Epithelial cell of prostate (primary cell): Measurements from ENCODE around the gene NUP133.

ENCODE experiments used
- DNase-seq: peaks from one replicate; pipeline ENCODE4 v3.0.0-alpha.2; 2011; ENCODE audit warnings: low read depth, low spot score
- H3K27ac ChIP-seq: fragments of 450-650 bp; 2 replicates; pipeline ENCODE4 v1.5.1; 2017; ENCODE audit warnings: mild to moderate bottlenecking

The NUP133 gene

GRCh38 chr1:229456016-229456415, 52.1 kb downstream of the NUP133 start:
- no peak for DNase-seq
- no peak overlapping the region for H3K27ac ChIP-seq

- H3K27ac ChIP-seq, result no peak overlapping the region
- DNase-seq, result no peak
Measured at GRCh38 chr1:229454056-229454455, 54.1 kb downstream of the NUP133 start.

- H3K27ac ChIP-seq, result no peak overlapping the region
- no peak for DNase-seq
Measured at GRCh38 chr1:229452956-229453801, 55.0 kb downstream of the NUP133 start.

GRCh38 chr1:229448845-229449244, 59.3 kb downstream of the NUP133 start:
- no peak overlapping the region for H3K27ac ChIP-seq

GRCh38 chr1:229448354-229448753, 59.8 kb downstream of the NUP133 start:
- no peak overlapping the region for H3K27ac ChIP-seq
- no peak for DNase-seq

More at GRCh38 chr1:229448845-229449244, 59.3 kb downstream of the NUP133 start:
- DNase-seq, result no peak

- H3K27ac ChIP-seq, result no peak overlapping the region
- DNase-seq, result no peak
Measured at GRCh38 chr1:229447809-229448252, 60.3 kb downstream of the NUP133 start.

- no peak for DNase-seq
- H3K27ac ChIP-seq, result no peak overlapping the region
Measured at GRCh38 chr1:229445828-229446227, 62.3 kb downstream of the NUP133 start.

- H3K27ac ChIP-seq, result no peak overlapping the region
- DNase-seq, result no peak
Measured at GRCh38 chr1:229440851-229441537, 67.1 kb downstream of the NUP133 start.

- no peak overlapping the region for H3K27ac ChIP-seq
- no peak for DNase-seq
Measured at GRCh38 chr1:229438021-229438420, 70.1 kb downstream of the NUP133 start.

GRCh38 chr1:229437443-229437842, 70.7 kb downstream of the NUP133 start:
- DNase-seq, result no peak
- no peak overlapping the region for H3K27ac ChIP-seq

GRCh38 chr1:229436201-229436600, 71.9 kb downstream of the NUP133 start:
- no peak for DNase-seq

GRCh38 chr1:229434641-229435051, 73.5 kb downstream of the NUP133 start:
- no peak overlapping the region for H3K27ac ChIP-seq
- no peak for DNase-seq

More at GRCh38 chr1:229436201-229436600, 71.9 kb downstream of the NUP133 start:
- H3K27ac ChIP-seq, result no peak overlapping the region

- no peak within 1 kb of the TSS for H3K27ac ChIP-seq
- no peak for DNase-seq
Measured at GRCh38 chr1:229434005-229434640, 74.0 kb downstream of the NUP133 start, which contains the start of gene ACTA1. Gene ACTA1, minus strand, starts transcription at chr1:229434094. Its CDS starts 979 bp downstream, at chr1:229433115.

GRCh38 chr1:229433364-229434004, 74.7 kb downstream of the NUP133 start:
- no peak overlapping the region for H3K27ac ChIP-seq
- no peak for DNase-seq

GRCh38 chr1:229432905-229433304, 75.2 kb downstream of the NUP133 start:
- DNase-seq, result no peak
- H3K27ac ChIP-seq, result no peak overlapping the region

GRCh38 chr1:229432116-229432461, 76.1 kb downstream of the NUP133 start:
- no peak overlapping the region for H3K27ac ChIP-seq
- no peak for DNase-seq

GRCh38 chr1:229431284-229432115, 76.6 kb downstream of the NUP133 start:
- H3K27ac ChIP-seq, result no peak overlapping the region
- no peak for DNase-seq

GRCh38 chr1:229430761-229431283, 77.3 kb downstream of the NUP133 start:
- H3K27ac ChIP-seq, result no peak overlapping the region
- DNase-seq, result no peak

GRCh38 chr1:229428256-229428655, 79.9 kb downstream of the NUP133 start:
- no peak for DNase-seq
- H3K27ac ChIP-seq, result no peak overlapping the region
